ENCODE results near the gene NSUN4.
A peak's percentile ranks its signal among the peaks of the same experiment; 100 is the strongest.
"Not testable (repeated sequence)": the region's sequence is repeated elsewhere in the genome, so short reads cannot be mapped to it uniquely, and the experiment has no call there.

Gene NSUN4

GRCh38 chr1:46331786-46332540 is 8.6 kb upstream of the NSUN4 start:
- peaks cover 15% of the 10 kb centered on the region for H3K4me1 ChIP-seq (ENCODE audit: control insufficient read depth, insufficient read depth, low read length)
- not testable (repeated sequence) for H3K9me3 ChIP-seq (ENCODE audit: control insufficient read depth, insufficient read depth, low read length); H3K27me3 ChIP-seq (ENCODE audit: control insufficient read depth, insufficient read depth, low read length); H3K4me3 ChIP-seq (ENCODE audit: low read depth, low read length); H3K36me3 ChIP-seq (ENCODE audit: control insufficient read depth, insufficient read depth, low read length); H3K9ac ChIP-seq (ENCODE audit: low read depth, low read length)

DNA sequence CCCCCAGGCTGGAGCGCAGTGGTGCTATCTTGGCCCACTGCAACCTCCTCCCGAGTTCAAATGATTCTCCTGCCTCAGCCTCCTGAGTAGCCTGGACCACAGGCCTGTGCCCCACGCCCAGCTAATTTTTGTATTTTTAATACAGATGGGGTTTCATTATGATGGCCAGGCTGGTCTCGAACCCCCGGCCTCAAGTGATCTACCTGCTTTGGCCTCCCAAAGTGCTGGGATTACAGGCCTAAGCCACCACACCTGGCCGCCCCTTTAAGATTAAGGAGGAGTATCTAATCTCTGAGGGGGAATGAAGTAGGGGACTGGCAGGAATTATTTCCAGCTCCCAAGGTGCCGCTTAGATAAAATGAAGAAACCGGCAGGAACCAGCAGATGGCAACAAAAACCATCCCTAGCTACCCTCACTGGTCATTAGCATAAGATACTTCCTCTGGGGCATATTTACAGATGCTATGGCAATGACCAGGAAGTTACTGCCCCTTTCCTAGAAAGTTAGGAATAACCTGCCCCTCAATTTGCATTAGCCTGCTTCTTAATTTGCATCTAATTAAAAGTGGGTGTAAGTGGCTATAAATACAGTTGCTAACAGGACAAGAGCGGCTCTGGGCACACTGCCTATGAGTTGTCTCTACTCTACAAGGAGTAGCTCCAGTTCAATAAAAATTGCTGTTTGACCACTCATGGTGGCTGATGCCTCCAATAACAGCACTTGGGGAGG is 7.1 kb upstream of the NSUN4 start:
- no peaks in the 10 kb centered on the region for H3K27me3 ChIP-seq (ENCODE audit: control insufficient read depth, insufficient read depth, low read length)
- no peak overlapping the region for H3K9ac ChIP-seq (ENCODE audit: low read depth, low read length)
- peaks cover 15% of the 10 kb centered on the region for H3K4me1 ChIP-seq (ENCODE audit: control insufficient read depth, insufficient read depth, low read length)
- no peak overlapping the region for H3K4me3 ChIP-seq (ENCODE audit: low read depth, low read length)
- no peaks in the 10 kb centered on the region for H3K36me3 ChIP-seq (ENCODE audit: control insufficient read depth, insufficient read depth, low read length)
- H3K9me3 ChIP-seq (ENCODE audit: control insufficient read depth, insufficient read depth, low read length): no peaks in the 10 kb centered on the region

- Histone ChIP-seq H3K4me3 (ENCODE audit: low read depth, low read length) (no peak overlapping the region), H3K4me1 (ENCODE audit: control insufficient read depth, insufficient read depth, low read length) (peaks cover 9% of the 10 kb centered on the region), H3K27me3 (ENCODE audit: control insufficient read depth, insufficient read depth, low read length) (no peaks in the 10 kb centered on the region), H3K9me3 (ENCODE audit: control insufficient read depth, insufficient read depth, low read length) (no peaks in the 10 kb centered on the region), H3K36me3 (ENCODE audit: control insufficient read depth, insufficient read depth, low read length) (no peaks in the 10 kb centered on the region), H3K9ac (ENCODE audit: low read depth, low read length) (no peak overlapping the region)
Measured at GRCh38 chr1:46334030-46334384, 6.6 kb upstream of the NSUN4 start.

GRCh38 chr1:46335081-46335480 is 5.5 kb upstream of the NSUN4 start:
- Histone ChIP-seq H3K9ac (ENCODE audit: low read depth, low read length) (no peak overlapping the region), H3K9me3 (ENCODE audit: control insufficient read depth, insufficient read depth, low read length) (no peaks in the 10 kb centered on the region), H3K36me3 (ENCODE audit: control insufficient read depth, insufficient read depth, low read length) (no peaks in the 10 kb centered on the region), H3K27me3 (ENCODE audit: control insufficient read depth, insufficient read depth, low read length) (no peaks in the 10 kb centered on the region), H3K4me3 (ENCODE audit: low read depth, low read length) (no peak overlapping the region), H3K4me1 (ENCODE audit: control insufficient read depth, insufficient read depth, low read length) (peaks cover 7% of the 10 kb centered on the region)

DNA sequence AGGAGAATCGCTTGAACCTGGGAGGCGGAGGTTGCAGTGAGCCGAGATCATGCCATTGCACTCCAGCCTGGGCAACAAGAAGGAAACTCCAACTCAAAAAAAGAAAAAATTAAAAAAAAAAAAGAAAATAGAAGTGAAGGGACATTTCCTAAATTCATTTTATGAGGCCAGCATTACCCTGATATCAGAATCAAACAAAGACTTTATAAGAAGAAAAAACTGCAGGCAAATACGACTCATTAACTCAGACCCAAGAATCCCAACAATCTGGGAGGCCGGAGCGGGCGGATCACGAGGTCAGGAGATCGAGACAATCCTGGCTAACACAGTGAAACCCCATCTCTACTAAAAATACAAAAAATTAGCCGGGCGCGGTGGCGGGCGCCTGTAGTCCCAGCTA is 3.2 kb upstream of the NSUN4 start:
- not testable (repeated sequence) for H3K4me3 ChIP-seq (ENCODE audit: low read depth, low read length); H3K4me1 ChIP-seq (ENCODE audit: control insufficient read depth, insufficient read depth, low read length)

GRCh38 chr1:46341222-46342083 is 846 bp downstream of the NSUN4 start:
- Histone ChIP-seq H3K27me3 (ENCODE audit: control insufficient read depth, insufficient read depth, low read length) (no peaks in the 10 kb centered on the region), H3K9ac (ENCODE audit: low read depth, low read length) (peak overlapping the region; percentile 49), H3K4me1 (ENCODE audit: control insufficient read depth, insufficient read depth, low read length) (peaks cover 2% of the 10 kb centered on the region), H3K36me3 (ENCODE audit: control insufficient read depth, insufficient read depth, low read length) (peaks cover 16% of the 10 kb centered on the region), H3K4me3 (ENCODE audit: low read depth, low read length) (peak overlapping the region; percentile 62), H3K9me3 (ENCODE audit: control insufficient read depth, insufficient read depth, low read length) (no peaks in the 10 kb centered on the region)

More for the DNA sequence above, 3.2 kb upstream of the NSUN4 start:
- H3K9ac ChIP-seq (ENCODE audit: low read depth, low read length); H3K9me3 ChIP-seq (ENCODE audit: control insufficient read depth, insufficient read depth, low read length); H3K36me3 ChIP-seq (ENCODE audit: control insufficient read depth, insufficient read depth, low read length); H3K27me3 ChIP-seq (ENCODE audit: control insufficient read depth, insufficient read depth, low read length): not testable (repeated sequence)

- Histone ChIP-seq H3K4me1 (ENCODE audit: control insufficient read depth, insufficient read depth, low read length) (peaks cover 2% of the 10 kb centered on the region), H3K4me3 (ENCODE audit: low read depth, low read length) (no peak overlapping the region)
Measured at GRCh38 chr1:46342084-46342656, 1.6 kb downstream of the NSUN4 start.

GRCh38 chr1:46342677-46343350 is 2.2 kb downstream of the NSUN4 start:
- Histone ChIP-seq H3K9ac (ENCODE audit: low read depth, low read length) (no peak overlapping the region), H3K36me3 (ENCODE audit: control insufficient read depth, insufficient read depth, low read length) (peaks cover 20% of the 10 kb centered on the region), H3K4me3 (ENCODE audit: low read depth, low read length) (no peak overlapping the region), H3K4me1 (ENCODE audit: control insufficient read depth, insufficient read depth, low read length) (peaks cover 2% of the 10 kb centered on the region), H3K27me3 (ENCODE audit: control insufficient read depth, insufficient read depth, low read length) (no peaks in the 10 kb centered on the region), H3K9me3 (ENCODE audit: control insufficient read depth, insufficient read depth, low read length) (no peaks in the 10 kb centered on the region)

More at GRCh38 chr1:46342084-46342656, 1.6 kb downstream of the NSUN4 start:
- Histone ChIP-seq H3K9ac (ENCODE audit: low read depth, low read length) (no peak overlapping the region), H3K9me3 (ENCODE audit: control insufficient read depth, insufficient read depth, low read length) (no peaks in the 10 kb centered on the region), H3K36me3 (ENCODE audit: control insufficient read depth, insufficient read depth, low read length) (peaks cover 20% of the 10 kb centered on the region), H3K27me3 (ENCODE audit: control insufficient read depth, insufficient read depth, low read length) (no peaks in the 10 kb centered on the region)

- Histone ChIP-seq H3K36me3 (ENCODE audit: control insufficient read depth, insufficient read depth, low read length) (peaks cover 20% of the 10 kb centered on the region), H3K9ac (ENCODE audit: low read depth, low read length) (no peak overlapping the region)
Measured at GRCh38 chr1:46343351-46343695, 2.7 kb downstream of the NSUN4 start.

GRCh38 chr1:46343705-46344104 is 3.1 kb downstream of the NSUN4 start:
- H3K9ac ChIP-seq (ENCODE audit: low read depth, low read length): no peak overlapping the region
- no peaks in the 10 kb centered on the region for H3K27me3 ChIP-seq (ENCODE audit: control insufficient read depth, insufficient read depth, low read length)
- no peaks in the 10 kb centered on the region for H3K9me3 ChIP-seq (ENCODE audit: control insufficient read depth, insufficient read depth, low read length)
- H3K4me3 ChIP-seq (ENCODE audit: low read depth, low read length): no peak overlapping the region
- H3K4me1 ChIP-seq (ENCODE audit: control insufficient read depth, insufficient read depth, low read length): peaks cover 2% of the 10 kb centered on the region
- H3K36me3 ChIP-seq (ENCODE audit: control insufficient read depth, insufficient read depth, low read length): peaks cover 20% of the 10 kb centered on the region

More at GRCh38 chr1:46343351-46343695, 2.7 kb downstream of the NSUN4 start:
- Histone ChIP-seq H3K27me3 (ENCODE audit: control insufficient read depth, insufficient read depth, low read length) (no peaks in the 10 kb centered on the region), H3K9me3 (ENCODE audit: control insufficient read depth, insufficient read depth, low read length) (no peaks in the 10 kb centered on the region), H3K4me3 (ENCODE audit: low read depth, low read length) (no peak overlapping the region), H3K4me1 (ENCODE audit: control insufficient read depth, insufficient read depth, low read length) (peaks cover 2% of the 10 kb centered on the region)

GRCh38 chr1:46344481-46344880 is 3.9 kb downstream of the NSUN4 start:
- H3K9ac ChIP-seq (ENCODE audit: low read depth, low read length): no peak overlapping the region
- H3K27me3 ChIP-seq (ENCODE audit: control insufficient read depth, insufficient read depth, low read length): no peaks in the 10 kb centered on the region
- no peaks in the 10 kb centered on the region for H3K9me3 ChIP-seq (ENCODE audit: control insufficient read depth, insufficient read depth, low read length)
- H3K4me1 ChIP-seq (ENCODE audit: control insufficient read depth, insufficient read depth, low read length): peaks cover 1% of the 10 kb centered on the region
- no peak overlapping the region for H3K4me3 ChIP-seq (ENCODE audit: low read depth, low read length)
- H3K36me3 ChIP-seq (ENCODE audit: control insufficient read depth, insufficient read depth, low read length): peaks cover 23% of the 10 kb centered on the region
